C4-2B (cell line): ENCODE data around the gene MN1.

Source experiments
- ZFX ChIP-seq: fragments of 450-650 bp; IDR thresholded peaks from 2 replicates; pipeline ENCODE4 v1.6.1; 2017
- TF ChIP-seq, protein P1 (sequence below): fragments of 450-650 bp; conservative IDR thresholded peaks from 2 replicates; pipeline ENCODE4 v1.5.1; 2017; ENCODE audit warnings: mild to moderate bottlenecking

DNA sequence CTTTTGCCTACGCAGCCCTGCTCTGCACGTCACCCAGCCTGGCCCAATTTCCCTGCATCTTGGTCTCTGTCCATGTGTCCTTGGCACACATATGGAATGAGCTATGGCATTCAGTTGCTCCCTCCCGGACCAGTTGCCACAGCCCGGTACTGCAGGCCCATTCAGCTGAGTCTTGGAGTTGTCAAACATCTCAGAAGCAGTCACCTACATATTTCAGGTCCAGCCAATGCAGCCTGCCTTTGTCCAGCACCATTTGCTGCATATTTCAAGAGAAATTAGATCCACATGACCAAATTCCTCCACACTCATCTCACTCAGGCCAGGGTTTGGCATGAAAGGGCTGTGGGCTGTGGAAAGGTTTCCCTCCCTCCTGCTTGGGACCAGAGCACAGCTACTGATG, 76.8 kb downstream of the MN1 start:
- TF ChIP-seq, protein P1, sequence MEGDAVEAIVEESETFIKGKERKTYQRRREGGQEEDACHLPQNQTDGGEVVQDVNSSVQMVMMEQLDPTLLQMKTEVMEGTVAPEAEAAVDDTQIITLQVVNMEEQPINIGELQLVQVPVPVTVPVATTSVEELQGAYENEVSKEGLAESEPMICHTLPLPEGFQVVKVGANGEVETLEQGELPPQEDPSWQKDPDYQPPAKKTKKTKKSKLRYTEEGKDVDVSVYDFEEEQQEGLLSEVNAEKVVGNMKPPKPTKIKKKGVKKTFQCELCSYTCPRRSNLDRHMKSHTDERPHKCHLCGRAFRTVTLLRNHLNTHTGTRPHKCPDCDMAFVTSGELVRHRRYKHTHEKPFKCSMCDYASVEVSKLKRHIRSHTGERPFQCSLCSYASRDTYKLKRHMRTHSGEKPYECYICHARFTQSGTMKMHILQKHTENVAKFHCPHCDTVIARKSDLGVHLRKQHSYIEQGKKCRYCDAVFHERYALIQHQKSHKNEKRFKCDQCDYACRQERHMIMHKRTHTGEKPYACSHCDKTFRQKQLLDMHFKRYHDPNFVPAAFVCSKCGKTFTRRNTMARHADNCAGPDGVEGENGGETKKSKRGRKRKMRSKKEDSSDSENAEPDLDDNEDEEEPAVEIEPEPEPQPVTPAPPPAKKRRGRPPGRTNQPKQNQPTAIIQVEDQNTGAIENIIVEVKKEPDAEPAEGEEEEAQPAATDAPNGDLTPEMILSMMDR: no peak
- TF ChIP-seq ZFX: no peak
